Measurements from ENCODE around the gene RNASEH2A.
"Not testable (repeated sequence)": the region's sequence is repeated elsewhere in the genome, so short reads cannot be mapped to it uniquely, and the experiment has no call there.

The RNASEH2A gene

GRCh38 chr19:12834566-12834943, 28.2 kb downstream of the RNASEH2A start, which contains the start of gene RTBDN:
Gene RTBDN, minus strand, starts transcription at chr19:12834579. Its CDS starts 4,600 bp downstream, at chr19:12829979.
- DNase-seq: no peak

- peak; percentile 25 for DNase-seq
Observed at GRCh38 chr19:12834976-12835757, 28.8 kb downstream of the RNASEH2A start.

- no peak for DNase-seq
Observed at GRCh38 chr19:12836529-12836863, 30.1 kb downstream of the RNASEH2A start.

GRCh38 chr19:12837225-12837624, 30.8 kb downstream of the RNASEH2A start:
- DNase-seq: no peak

GRCh38 chr19:12838182-12838885, 31.9 kb downstream of the RNASEH2A start, which contains the start of gene MAST1:
Gene MAST1, plus strand, starts transcription at chr19:12838515. Its CDS starts 58 bp downstream, at chr19:12838573.
- peak; percentile 35 for DNase-seq

- DNase-seq: no peak
Observed at GRCh38 chr19:12838886-12839756, 32.7 kb downstream of the RNASEH2A start.

GRCh38 chr19:12840091-12841079, 34.0 kb downstream of the RNASEH2A start:
- DNase-seq: no peak

GRCh38 chr19:12841094-12841493, 34.7 kb downstream of the RNASEH2A start:
- DNase-seq: no peak

GRCh38 chr19:12842511-12842910, 36.1 kb downstream of the RNASEH2A start:
- no peak for DNase-seq

- DNase-seq: no peak
Observed at GRCh38 chr19:12843328-12843727, 36.9 kb downstream of the RNASEH2A start.

- DNase-seq: no peak
Observed at GRCh38 chr19:12843999-12844732, 37.8 kb downstream of the RNASEH2A start.

GRCh38 chr19:12846613-12847012, 40.2 kb downstream of the RNASEH2A start:
- not testable (repeated sequence) for DNase-seq

GRCh38 chr19:12847159-12848139, 41.1 kb downstream of the RNASEH2A start:
- DNase-seq: peak; percentile 22

GRCh38 chr19:12856653-12857052, 50.3 kb downstream of the RNASEH2A start:
- no peak for DNase-seq

GRCh38 chr19:12858041-12858928, 51.9 kb downstream of the RNASEH2A start:
- no peak for DNase-seq

- no peak for DNase-seq
Observed at GRCh38 chr19:12859546-12859945, 53.2 kb downstream of the RNASEH2A start.
